GM21786 (cell line): ENCODE results near the gene RNF227.
"Not testable (repeated sequence)": the region's sequence is repeated elsewhere in the genome, so short reads cannot be mapped to it uniquely, and the experiment has no call there.

Experiments
- ATAC-seq: cut with Tn5 transposase; IDR thresholded peaks from one replicate; pipeline ENCODE4 v1.9.1; 2021; ENCODE audit not compliant: unreplicated experiment

RNF227 gene

DNA sequence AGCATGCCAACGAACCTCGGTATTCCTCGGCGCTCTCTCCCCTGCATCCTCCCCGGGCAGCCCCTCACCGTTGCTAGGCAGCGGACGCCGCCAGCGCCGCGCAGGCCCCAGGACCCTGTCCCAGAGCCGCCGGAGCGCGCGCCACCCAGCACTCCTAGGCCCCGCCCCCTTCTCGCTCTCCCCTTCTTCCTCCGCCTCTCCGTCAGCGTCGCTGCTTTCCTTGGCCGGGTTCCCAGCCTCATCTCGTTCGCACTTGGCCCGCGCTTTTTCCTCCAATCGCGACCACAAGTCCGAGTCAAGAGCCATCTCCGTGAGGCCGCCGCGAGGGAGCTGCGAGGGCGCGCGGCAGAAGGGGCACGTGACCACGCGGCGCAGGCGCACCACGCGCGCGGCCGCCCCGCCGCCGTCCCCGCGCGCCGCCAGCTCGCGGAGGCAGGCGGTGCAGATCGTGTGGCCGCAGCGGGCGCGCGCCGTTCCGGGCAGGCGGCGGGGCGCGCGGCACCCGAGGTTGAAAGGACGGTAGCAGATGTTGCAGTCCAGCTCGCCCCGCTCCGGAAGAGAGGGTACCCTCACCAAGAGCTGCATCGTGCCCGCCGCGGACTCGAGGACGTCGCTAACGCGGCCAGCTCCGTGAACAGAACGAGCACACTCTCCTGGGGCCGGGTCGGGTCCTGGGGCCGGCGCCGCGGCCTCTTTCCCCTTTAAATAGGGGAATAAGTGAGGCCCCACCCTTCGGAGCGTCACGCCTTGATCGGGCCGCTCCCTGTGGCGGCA is at the start of gene RNF227:
Gene RNF227, minus strand, starts transcription at position 679 of the 774 bp plus-strand sequence. Its CDS starts 94 bp downstream, at position 585.
- peak; percentile 49 for ATAC-seq

DNA sequence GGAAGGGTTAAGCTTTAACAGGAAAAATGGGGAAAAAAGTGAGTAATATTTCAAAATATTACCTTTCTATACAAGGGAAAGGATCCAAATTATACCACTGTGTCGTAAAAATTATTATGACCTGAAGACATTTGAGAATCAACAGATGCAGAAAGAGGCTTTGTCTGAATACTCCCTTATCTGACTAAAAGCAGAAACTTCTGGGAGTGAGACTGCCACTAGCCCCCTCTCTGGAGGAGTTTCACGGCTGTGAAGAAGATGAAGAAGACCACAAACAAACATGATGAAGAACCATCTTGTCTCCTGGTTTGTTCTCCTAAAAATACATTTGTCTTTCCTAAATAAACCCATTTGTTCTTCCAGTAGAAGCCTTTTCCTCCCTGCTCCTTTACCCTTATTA is 45.3 kb upstream of the RNF227 start:
- no peak for ATAC-seq

DNA sequence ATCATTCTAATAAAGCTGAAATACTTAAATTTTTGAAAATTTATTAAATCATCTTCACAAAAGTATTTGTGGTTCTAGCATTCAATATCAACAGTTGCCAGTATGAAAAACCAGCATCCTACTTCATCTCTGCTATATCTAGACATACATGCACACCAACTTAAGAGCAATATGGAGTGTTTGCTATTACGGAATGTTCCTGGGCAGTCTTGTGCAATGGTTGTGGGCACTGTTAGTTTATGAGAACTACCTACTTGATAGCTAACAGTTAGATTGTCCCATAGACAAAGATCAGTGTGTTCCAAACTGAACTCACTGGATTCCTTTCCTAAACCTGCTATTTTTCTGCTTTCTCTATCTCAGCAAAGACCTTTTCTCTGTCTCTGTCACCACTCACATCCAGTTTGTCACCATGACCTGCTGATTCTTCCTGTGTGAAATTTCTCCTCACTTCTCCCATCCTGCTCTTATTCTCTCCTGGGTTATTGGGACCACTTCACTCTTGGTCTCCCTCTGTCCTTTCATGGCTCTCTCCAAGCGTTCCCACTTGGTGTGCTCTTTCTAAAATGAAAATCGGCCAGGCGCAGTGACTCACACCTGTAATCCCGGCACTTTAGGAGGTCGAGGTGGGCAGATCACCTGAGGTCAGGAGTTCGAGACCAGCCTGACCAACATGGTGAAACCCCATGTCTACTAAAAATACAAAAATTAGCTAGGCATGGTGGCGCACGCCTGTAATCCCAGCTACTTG is 43.6 kb upstream of the RNF227 start:
- ATAC-seq = no peak

DNA sequence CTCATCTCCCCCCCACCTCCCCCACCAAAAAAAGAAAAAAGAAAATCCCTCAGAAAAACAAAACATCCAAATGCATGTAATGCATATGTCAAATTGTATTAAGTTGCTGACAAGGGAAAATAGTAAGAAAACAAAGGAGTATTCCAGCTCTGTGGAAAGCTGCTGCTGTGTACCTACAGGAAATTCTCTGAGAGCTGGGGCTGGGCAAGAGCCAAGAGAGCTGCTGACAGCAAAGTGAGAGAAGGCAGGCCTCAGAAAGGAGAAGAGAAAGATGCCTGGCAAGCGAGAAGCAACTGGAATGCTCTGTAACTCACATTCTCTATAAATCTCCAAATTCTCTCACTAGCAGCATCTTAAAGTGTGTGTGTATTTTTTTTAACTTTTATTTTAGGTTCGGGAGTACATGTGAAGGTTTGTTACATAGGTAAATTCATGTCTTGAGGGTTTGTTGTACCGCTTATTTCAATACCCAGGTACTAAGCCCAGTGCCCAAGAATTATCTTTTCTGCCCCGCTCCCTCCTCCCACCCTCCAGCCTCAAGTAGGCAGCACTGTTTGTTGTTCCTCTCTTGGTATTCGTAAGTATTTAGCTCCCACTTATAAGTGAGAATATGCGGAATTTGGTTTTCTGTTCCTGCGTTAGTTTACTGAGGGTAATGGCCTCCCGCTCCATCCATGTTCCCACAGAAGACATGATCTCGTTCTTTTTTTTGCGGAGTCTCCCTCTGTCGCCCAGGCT is 40.3 kb upstream of the RNF227 start:
- no peak for ATAC-seq

DNA sequence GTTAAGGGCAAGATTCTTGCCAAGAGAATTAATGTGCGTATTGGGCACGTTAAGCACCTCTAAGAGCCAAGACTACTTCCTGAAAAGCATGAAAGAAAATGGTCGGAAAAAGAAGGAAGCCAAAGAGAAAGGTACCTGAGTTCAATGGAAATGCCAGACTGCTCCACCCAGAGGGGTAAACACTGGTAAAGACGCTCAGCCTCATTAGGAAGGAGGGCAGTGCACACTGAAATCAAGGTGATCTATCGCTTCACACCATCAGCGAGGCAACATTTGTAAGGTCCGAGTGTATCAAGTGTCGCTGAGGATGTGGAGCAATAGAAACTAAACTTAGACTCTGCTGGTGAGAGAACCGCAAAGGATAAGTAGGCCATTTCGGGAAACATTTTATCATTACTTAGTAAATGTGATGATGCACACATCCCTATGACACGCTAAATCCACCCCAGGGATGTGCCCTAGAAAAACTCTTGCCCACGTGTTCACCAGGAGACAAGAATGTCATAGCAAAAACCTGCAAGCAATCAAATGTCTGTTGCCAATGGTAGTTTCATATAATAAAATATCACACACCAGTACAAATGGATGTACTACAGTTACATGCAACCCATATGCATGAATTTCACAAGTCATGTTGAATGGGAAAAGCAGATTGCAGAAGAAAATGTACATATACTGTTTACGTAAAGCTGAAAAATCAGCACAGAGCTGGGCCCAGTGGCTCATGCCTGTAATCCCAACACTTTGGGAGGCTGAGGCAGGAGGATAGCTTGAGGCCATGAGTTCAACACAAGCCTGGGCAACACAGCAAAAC is 39.5 kb upstream of the RNF227 start:
- ATAC-seq = no peak

DNA sequence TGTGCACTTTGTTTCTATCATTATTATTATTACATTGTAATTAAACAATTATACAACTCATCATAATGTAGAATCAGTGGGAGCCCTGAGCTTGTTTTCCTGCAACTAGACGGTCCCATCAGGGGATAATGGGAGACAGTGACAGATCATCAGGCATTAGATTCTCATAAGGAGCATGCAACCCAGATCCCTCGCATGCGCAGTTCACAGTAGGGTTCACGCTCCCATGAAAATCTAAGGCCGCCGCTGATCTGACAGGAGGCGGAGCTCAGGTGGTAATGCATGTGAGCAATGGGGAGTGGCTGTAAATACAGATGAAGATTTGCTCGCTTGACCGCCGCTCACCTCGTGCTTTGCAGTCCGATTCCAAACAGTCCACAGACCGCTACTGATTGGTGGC is 37.2 kb upstream of the RNF227 start:
- not testable (repeated sequence) for ATAC-seq

DNA sequence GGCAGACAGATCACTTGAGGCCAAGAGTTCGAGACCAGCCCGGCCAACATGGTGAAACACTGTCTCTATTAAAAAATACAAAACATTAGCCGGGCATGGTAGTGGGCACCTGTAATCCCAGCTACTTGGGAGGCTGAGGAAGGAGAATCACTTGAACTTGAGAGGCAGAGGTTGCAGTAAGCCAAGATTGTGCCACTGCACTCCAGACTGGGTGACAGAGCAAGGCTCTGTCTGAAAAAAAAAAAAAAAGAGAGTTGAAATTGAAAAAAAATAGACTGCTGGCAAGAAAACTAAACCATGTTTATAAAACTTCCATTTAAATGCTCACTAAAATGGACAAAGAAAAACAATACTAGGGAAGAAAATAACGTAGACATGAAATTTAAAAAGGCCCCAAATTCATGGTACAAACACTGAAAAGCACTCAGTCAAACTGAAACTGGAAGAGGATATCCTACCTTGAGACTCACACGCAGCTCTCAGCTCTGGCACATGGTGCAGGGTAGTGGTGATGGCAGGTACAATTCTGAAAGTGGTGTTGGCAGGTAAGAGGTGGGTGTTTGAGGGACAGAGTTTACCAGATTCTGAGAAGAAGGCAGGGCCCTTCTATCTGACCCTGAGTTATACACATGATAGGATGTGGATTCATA is 35.2 kb upstream of the RNF227 start:
- ATAC-seq = peak; percentile 53

DNA sequence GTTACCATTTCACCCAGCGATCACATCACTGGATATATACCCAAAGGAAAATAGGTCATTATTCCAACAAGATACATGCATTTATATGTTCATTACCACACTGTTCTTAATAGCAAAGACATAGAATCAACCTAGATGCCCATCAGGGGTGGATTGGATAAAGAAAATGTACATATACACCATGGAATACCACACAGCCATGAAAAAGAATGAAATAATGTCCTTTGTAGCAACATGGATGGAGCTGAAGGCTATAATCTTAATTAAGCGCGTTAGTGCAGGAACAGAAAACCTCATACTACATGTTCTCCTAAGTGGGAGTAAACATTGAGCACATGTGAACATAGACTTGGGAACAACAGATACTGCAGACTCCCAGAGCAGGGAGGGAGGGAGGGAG is 34.5 kb upstream of the RNF227 start:
- no peak for ATAC-seq

DNA sequence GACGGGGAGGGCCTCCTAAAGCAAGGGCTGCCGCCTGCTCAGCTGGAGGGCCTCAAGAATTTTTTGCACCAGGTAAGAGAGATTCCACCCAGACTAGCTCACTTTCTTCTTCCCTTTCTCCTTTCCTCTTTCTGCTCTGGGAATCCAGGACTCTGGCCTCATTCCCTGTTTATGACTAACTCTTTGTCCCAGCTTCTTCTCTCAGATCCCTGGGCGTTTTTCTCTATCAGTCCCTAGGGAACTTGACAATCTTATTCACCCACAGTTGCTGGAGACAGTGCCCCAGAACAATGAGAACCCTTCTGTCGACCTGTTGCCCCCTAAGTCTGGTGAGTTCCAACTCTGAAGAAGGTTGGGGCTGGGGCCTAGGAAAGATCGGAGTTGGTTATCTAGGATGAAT is 31.6 kb upstream of the RNF227 start:
- no peak for ATAC-seq

DNA sequence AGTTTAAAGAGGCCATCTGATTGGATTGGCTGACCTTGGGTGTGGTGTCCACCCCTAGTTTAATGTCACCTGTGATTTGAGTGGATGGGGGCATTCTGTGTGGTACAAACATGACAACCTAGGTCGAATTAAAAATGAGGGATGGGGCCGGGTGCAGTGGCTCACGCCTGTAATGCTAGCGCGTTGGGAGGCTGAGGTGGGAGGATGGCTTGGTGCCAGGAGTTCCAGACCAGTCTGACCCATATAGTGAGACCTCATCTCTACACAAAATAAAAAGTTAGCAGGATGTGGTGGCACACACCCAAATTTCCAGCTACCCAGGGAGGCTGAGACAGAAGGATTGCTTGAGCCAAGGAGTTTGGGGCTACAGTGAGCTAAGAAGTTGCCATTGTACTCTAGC is 30.4 kb upstream of the RNF227 start:
- ATAC-seq = no peak

DNA sequence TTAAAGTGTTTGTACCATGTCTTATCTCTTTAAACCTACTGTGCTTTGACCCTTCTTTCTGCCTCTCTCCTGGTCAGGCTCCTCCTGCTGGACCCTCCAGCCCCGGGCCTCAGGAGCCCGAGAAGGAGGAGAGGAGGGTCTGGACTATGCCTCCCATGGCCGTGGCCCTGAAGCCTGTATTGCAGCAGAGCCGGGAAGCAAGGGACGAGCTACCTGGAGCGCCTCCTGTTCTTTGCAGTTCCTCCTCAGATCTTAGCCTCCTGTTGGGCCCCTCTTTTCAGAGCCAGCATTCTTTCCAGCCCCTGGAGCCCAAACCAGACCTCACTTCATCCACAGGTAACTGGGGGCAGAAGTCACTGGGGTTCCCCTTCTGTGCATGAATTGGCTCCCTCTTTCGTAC is 29.6 kb upstream of the RNF227 start:
- ATAC-seq = no peak

DNA sequence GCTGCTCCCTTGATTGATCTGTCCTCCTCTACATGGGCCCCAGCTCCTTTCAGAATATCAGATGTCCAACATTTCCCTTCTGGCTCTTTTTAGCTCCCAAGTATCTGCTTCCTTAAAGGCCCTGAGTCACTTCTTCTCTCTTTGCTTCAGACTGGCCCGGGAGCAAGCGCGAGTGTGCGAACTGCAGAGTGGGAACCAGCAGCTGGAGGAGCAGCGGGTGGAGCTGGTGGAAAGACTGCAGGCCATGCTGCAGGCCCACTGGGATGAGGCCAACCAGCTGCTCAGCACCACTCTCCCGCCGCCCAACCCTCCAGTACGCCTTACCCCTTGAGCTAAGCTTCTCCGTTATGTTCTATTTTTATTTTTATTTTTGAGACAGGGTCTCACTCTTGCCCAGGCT is 28.2 kb upstream of the RNF227 start:
- no peak for ATAC-seq

DNA sequence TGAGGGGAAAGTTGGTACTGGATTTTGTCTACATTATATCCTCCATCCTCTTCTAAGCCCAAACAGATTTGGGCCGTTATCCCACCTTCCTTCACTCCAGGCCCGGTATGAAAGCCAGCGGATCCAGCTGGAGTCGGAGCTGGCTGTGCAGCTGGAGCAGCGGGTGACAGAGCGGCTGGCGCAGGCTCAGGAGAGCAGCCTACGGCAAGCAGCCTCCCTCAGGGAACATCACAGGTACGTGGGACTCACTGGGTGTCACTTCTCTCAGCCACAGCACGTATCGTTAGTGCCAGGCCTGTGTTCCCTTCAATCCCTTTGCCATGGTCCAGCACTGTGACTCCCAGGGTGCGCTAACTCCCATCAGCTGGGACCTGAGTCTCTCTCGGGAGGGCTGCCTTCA is 27.2 kb upstream of the RNF227 start:
- no peak for ATAC-seq

DNA sequence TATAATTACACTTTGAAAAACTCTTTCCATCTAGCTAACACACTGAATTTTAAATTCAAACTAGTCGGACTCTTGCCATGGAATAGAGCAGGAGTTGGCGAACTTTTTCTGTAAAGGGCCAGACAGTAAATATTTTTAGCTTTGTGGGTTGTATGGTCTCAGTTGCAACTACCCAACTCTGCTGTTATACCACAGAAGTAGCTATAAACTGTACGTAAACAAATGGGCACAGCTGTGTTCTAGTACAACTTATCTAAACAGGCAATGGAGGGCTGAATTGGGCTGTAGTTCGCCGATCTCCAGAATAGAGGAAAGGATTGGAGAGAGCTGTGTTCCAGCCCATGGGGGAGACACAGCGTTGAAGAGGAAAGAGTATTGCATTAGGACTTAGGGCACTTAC is 24.7 kb upstream of the RNF227 start:
- ATAC-seq = no peak

DNA sequence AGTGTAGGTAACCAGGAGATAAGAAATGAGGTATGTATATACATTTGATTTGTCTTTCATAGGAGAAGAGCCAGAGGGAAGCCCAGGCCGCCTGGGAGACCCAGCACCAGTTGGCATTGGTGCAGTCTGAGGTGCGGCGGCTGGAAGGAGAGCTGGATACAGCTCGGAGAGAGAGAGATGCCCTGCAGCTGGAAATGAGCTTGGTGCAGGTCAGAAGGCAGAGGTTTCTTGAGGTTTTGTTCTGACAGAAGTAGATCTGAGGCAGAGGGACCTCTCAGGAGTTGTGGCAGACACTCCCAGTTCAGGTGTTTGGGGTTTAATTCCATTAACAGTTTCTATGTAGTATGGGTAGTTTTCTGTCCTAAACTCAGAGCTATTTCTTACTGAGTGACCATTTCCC is 23.9 kb upstream of the RNF227 start:
- no peak for ATAC-seq

DNA sequence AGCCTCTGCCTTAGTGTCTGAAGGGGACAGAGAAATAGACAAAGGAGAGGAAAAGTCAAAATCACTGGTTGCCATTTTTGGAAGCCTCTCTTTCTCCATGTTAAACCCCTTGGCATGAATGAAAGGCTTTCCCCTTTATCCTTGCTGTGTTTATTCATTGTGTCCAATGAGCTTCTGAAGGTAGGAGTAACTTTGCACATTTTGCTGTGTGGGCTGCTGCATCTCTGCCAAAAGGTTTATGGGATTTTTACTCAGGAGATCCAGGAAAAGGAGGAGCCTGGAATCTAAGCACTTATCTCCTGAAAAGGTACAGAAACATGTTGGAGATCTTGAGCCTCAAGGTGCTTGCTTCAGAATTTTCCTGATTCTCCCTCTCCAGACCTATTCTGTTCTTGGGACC is 19.8 kb upstream of the RNF227 start:
- no peak for ATAC-seq

DNA sequence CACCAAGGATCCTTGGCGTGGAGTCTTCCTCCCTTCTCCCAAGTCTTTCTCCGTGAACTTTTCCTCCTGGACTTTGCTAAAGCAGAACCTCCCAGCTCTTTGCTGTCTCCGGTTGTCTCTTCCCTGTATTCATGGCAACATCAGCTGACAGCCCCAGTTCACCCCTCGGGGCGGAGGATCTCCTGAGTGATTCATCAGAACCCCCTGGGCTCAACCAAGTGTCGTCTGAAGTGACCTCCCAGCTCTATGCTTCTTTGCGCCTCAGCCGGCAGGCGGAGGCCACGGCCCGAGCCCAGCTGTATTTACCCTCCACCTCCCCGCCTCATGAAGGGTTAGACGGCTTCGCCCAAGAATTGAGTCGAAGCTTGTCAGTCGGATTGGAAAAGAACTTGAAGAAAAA is 16.9 kb upstream of the RNF227 start:
- no peak for ATAC-seq

DNA sequence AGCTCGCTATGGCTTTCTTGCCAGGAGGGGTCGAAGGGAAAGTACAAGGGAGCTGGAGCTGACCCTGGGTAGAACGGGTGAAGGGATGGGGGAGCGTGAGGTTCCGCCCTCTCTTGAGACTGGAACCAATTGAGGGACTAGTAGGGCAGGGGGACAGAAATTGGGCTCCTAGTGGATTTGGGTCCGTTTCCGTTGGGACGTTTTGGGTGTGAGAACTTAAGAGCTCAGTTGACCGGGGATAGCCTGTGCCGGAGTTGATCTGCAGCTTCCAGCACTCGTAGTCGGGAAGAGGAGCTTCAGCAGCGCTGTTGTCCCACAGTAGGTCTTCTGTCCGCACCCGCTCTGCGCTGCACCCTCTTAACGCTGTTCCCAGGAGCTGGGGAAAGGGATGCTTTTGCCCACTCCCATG is 16.4 kb upstream of the RNF227 start:
- no peak for ATAC-seq

DNA sequence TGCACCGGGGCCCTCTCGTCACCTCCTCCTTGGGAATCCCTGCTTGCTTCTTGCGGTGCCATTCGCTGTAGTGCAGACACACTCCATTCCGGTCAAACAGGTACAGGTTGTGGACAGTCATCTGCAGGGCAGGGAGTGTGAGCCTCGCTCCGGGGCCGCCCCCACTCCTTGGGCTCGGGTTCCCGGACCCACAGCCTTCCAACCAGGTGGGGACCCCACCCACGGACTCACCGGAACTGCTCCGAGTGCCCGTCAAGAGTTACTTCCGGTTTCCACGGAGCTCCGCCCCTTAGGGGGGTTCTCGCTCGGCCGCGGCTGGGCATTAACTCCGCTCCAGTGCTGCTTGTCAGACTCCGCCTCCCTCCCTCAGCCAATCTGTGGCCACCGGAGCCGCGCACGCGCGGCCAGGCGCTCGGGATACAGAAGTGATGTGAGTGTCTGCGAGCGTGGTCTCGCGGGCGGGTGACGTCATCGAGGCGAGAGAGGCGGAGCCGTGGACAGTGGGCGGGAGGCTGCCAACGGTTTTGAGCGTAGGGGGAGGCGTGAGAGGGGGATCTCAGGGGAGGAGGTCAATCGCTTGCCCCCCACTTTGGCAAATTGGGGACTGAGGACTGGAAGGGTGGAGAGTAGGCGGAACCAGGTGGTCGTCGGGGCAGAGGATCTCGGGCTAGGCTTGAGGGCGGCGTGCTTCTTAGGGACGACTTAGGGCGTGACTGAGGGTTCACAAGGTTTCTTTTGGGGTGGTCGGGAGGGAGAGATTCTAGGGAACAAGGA is 15.8 kb upstream of the RNF227 start, which contains the start of the genes CNTROB and TRAPPC1:
Gene CNTROB, plus strand, starts transcription at position 498 of the 774 bp plus-strand sequence. CDS start 874 bp downstream, outside the sequence.
Gene TRAPPC1, minus strand, starts transcription at position 238 of the 774 bp plus-strand sequence. Its CDS starts 117 bp downstream, at position 121.
- peak; percentile 96 for ATAC-seq
